ENCODE data around the gene SEC61A2. TPM values are rescaled to one million over a fixed set of nuclear protein-coding genes. Genes with fewer than 3 reads are reported as not detected.

Gene SEC61A2
- total RNA-seq, 1 donor from 2014 or later: 39.1 TPM

GRCh38 chr10:12208460-12208859 is 79.0 kb downstream of the SEC61A2 start:
- H4K20me1 ChIP-seq (ENCODE audit: low read depth): peaks cover 8% of the 10 kb centered on the region
- H3K4me2 ChIP-seq: no peak overlapping the region
- peaks cover 60% of the 10 kb centered on the region for H3K79me2 ChIP-seq (ENCODE audit: low read depth)
- peaks cover under 1% of the 10 kb centered on the region for H3F3A ChIP-seq (ENCODE audit: low read depth)
- Mint-ChIP-seq H3K27me3 (ENCODE audit: insufficient read depth, low read depth) (no peaks in the 10 kb centered on the region), H3K36me3 (peaks cover 51% of the 10 kb centered on the region), H3K4me3 (no peak overlapping the region), H3K27ac (no peak overlapping the region), H3K4me1 (no peaks in the 10 kb centered on the region), H3K9me3 (no peaks in the 10 kb centered on the region)
- no peak for TF ChIP-seq EZH2phosphoT487 (IDR thresholded peaks at IDR 0.05)
- no peak for TF ChIP-seq EZH2 (IDR thresholded peaks at IDR 0.05)
- TF ChIP-seq, protein P1, sequence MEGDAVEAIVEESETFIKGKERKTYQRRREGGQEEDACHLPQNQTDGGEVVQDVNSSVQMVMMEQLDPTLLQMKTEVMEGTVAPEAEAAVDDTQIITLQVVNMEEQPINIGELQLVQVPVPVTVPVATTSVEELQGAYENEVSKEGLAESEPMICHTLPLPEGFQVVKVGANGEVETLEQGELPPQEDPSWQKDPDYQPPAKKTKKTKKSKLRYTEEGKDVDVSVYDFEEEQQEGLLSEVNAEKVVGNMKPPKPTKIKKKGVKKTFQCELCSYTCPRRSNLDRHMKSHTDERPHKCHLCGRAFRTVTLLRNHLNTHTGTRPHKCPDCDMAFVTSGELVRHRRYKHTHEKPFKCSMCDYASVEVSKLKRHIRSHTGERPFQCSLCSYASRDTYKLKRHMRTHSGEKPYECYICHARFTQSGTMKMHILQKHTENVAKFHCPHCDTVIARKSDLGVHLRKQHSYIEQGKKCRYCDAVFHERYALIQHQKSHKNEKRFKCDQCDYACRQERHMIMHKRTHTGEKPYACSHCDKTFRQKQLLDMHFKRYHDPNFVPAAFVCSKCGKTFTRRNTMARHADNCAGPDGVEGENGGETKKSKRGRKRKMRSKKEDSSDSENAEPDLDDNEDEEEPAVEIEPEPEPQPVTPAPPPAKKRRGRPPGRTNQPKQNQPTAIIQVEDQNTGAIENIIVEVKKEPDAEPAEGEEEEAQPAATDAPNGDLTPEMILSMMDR (IDR thresholded peaks at IDR 0.05): no peak
- DNase-seq (ENCODE audit: low spot score): no peak
- H3K9me3 ChIP-seq (ENCODE audit: low read depth): no peaks in the 10 kb centered on the region
- H3K4me3 ChIP-seq: no peak overlapping the region
- H3K9ac ChIP-seq: no peak overlapping the region
- peaks cover 27% of the 10 kb centered on the region for H3K36me3 ChIP-seq
- H2AFZ ChIP-seq (replicated peaks): no peak overlapping the region
- no peaks in the 10 kb centered on the region for H3K4me1 ChIP-seq
- H3K27ac ChIP-seq: no peak overlapping the region
- H3K27me3 ChIP-seq: no peaks in the 10 kb centered on the region

DNA sequence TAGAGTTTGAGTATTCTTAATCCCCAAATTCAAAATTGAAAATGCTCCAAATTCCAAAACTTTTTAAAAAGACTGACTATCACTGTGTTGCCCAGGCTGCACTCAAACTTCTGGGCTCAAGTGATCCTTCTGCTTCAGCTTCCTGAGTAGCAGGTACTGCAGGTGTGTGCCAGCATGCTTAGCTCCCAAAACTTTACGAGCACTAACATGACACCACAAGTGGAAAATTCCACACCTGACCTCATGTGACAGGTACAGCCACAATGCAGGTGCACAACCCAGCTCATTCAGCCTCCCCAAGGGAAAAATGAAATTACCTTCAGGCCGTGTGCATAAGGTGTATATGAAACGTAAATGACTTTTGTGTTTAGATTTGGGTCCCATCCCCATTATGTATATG is 83.0 kb downstream of the SEC61A2 start:
- H3K27ac ChIP-seq: no peak overlapping the region
- H3F3A ChIP-seq (ENCODE audit: low read depth): peaks cover 9% of the 10 kb centered on the region
- Mint-ChIP-seq H3K4me3 (no peak overlapping the region), H3K4me1 (no peaks in the 10 kb centered on the region), H3K27ac (no peak overlapping the region), H3K27me3 (ENCODE audit: insufficient read depth, low read depth) (no peaks in the 10 kb centered on the region), H3K9me3 (no peaks in the 10 kb centered on the region), H3K36me3 (peaks cover 44% of the 10 kb centered on the region)
- H3K4me1 ChIP-seq: no peaks in the 10 kb centered on the region
- TF ChIP-seq EZH2 (IDR thresholded peaks at IDR 0.05) (no peak), EZH2phosphoT487 (IDR thresholded peaks at IDR 0.05) (no peak)
- TF ChIP-seq, protein P1 (IDR thresholded peaks at IDR 0.05): no peak
- H3K4me2 ChIP-seq: no peak overlapping the region
- H2AFZ ChIP-seq (replicated peaks): no peak overlapping the region
- H4K20me1 ChIP-seq (ENCODE audit: low read depth): peaks cover 14% of the 10 kb centered on the region
- peaks cover 29% of the 10 kb centered on the region for H3K79me2 ChIP-seq (ENCODE audit: low read depth)
- no peaks in the 10 kb centered on the region for H3K27me3 ChIP-seq
- no peak overlapping the region for H3K9ac ChIP-seq
- H3K4me3 ChIP-seq: no peak overlapping the region
- H3K9me3 ChIP-seq (ENCODE audit: low read depth): no peaks in the 10 kb centered on the region
- H3K36me3 ChIP-seq: peaks cover 27% of the 10 kb centered on the region
- DNase-seq (ENCODE audit: low spot score): no peak

DNA sequence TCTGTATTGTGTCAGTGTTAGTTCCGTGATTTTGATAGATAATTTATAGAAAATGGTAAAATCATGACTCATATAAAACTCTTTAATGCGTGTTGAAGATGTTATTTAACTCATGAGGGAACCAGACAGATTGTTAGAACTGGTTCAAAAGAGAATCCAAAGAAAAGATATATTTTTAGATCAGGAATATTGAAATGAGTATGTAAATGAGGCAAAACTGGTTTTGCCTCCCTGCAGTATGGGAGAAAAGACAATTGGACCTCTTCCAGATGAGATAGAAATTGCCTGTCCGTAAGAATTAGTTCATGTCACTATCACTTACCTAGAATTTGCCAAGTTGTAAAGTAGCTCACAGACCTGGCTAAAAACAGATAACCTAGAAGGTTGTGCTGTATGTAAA is 84.1 kb downstream of the SEC61A2 start:
- H3K4me1 Mint-ChIP-seq: no peaks in the 10 kb centered on the region
- no peak overlapping the region for H3K27ac Mint-ChIP-seq
- H3K4me3 Mint-ChIP-seq: no peak overlapping the region
- H3K9ac ChIP-seq: no peak overlapping the region
- TF ChIP-seq, protein P1 (IDR thresholded peaks at IDR 0.05): no peak
- TF ChIP-seq EZH2phosphoT487 (IDR thresholded peaks at IDR 0.05): no peak
- TF ChIP-seq EZH2 (IDR thresholded peaks at IDR 0.05): no peak
- H3K36me3 ChIP-seq: peaks cover 24% of the 10 kb centered on the region
- H3K27me3 Mint-ChIP-seq (ENCODE audit: insufficient read depth, low read depth): no peaks in the 10 kb centered on the region
- H3K36me3 Mint-ChIP-seq: peaks cover 43% of the 10 kb centered on the region
- H3K27me3 ChIP-seq: no peaks in the 10 kb centered on the region
- H3F3A ChIP-seq (ENCODE audit: low read depth): peaks cover 9% of the 10 kb centered on the region
- no peaks in the 10 kb centered on the region for H3K9me3 ChIP-seq (ENCODE audit: low read depth)
- no peak overlapping the region for H3K4me3 ChIP-seq
- no peaks in the 10 kb centered on the region for H3K9me3 Mint-ChIP-seq
- peaks cover 11% of the 10 kb centered on the region for H4K20me1 ChIP-seq (ENCODE audit: low read depth)
- H3K4me1 ChIP-seq: no peaks in the 10 kb centered on the region
- H3K79me2 ChIP-seq (ENCODE audit: low read depth): peaks cover 19% of the 10 kb centered on the region
- H2AFZ ChIP-seq (replicated peaks): no peak overlapping the region
- no peak overlapping the region for H3K27ac ChIP-seq
- no peak overlapping the region for H3K4me2 ChIP-seq
- DNase-seq (ENCODE audit: low spot score): no peak

Measured in neural progenitor cell (in vitro differentiated cells).